GM12878 (cell line): Measurements from ENCODE around the gene PLXNA4. TPM values are rescaled to one million over a fixed set of nuclear protein-coding genes. Genes with fewer than 3 reads are reported as not detected.

Experiments
- ATAC-seq: fragments of 200-7000 bp; cut with Tn5 transposase; 3 replicates; pipeline ENCODE4 v1.9.1; 2020; ENCODE audit warnings: mild to moderate bottlenecking, moderate library complexity
- BruUV-seq: library from RNA; stranded (reverse); fragments of 400-500 nt; replicated peaks from 2 replicates; lab custom pipeline; 2021; lab: Mats Ljungman, UMichigan
- CTCF ChIA-PET: fragments of 300-600 bp; sonication (Branson Sonifier 250); formaldehyde crosslinking; extraction: SDS; loops from one replicate; lab custom pipeline; 2021; ENCODE audit warnings: inconsistent platforms; lab: Yijun Ruan, JAX
- POLR2A ChIA-PET: fragments of 350-600 bp; formaldehyde crosslinking; extraction: SDS; loops from one replicate; lab custom pipeline; 2021; ENCODE audit warnings: inconsistent platforms; lab: Charles Lee
- RAD21 ChIA-PET: fragments of 300-600 bp; sonication (Branson Sonifier 250); formaldehyde crosslinking; loops from one replicate; lab custom pipeline; 2023; ENCODE audit warnings: antibody characterized with exemption; ENCODE audit not compliant: unreplicated experiment; lab: Charles Lee
- SMC1A ChIA-PET: fragments of 300-600 bp; sonication (Branson Sonifier 250); formaldehyde crosslinking; loops from one replicate; lab custom pipeline; 2023; ENCODE audit not compliant: unreplicated experiment, uncharacterized antibody; lab: Charles Lee
- DNase-seq: peaks from one replicate; pipeline ENCODE4 v3.0.0-alpha.2; 2011; ENCODE audit warnings: low read depth, low spot score
- FAIRE-seq: peaks from 3 replicates; lab custom pipeline; 2011; peaks lifted over from hg19 to GRCh38; lab: Jason Lieb, UNC
- H2AFZ ChIP-seq: 2 replicates; pipeline ENCODE4 v1.6.0; 2011; ENCODE audit warnings: low read depth, low read length, control low read depth; ENCODE audit not compliant: control insufficient read depth
- H3K27ac ChIP-seq: 2 replicates; pipeline ENCODE4 v1.5.1; 2011; ENCODE audit warnings: control low read depth; ENCODE audit not compliant: control insufficient read depth, insufficient read depth
- H3K27me3 ChIP-seq, 2 experiments: replicated peaks in 1 of 2; 2 replicates each; pipeline versions ENCODE4 v1.6.0 to v1.6.1; 2011; ENCODE audit warnings: low read length in 1 of 2; ENCODE audit not compliant: control insufficient read depth in 2 of 2, insufficient read depth in 2 of 2
- H3K36me3 ChIP-seq, 2 experiments: 2 replicates each; pipeline ENCODE4 v1.5.1; 2011; ENCODE audit warnings: low read length in 1 of 2; ENCODE audit not compliant: control insufficient read depth in 2 of 2, insufficient read depth in 2 of 2
- H3K4me1 ChIP-seq: 2 replicates; pipeline ENCODE4 v1.6.1; 2011; ENCODE audit warnings: mild to moderate bottlenecking, low read length, moderate library complexity, mixed read lengths; ENCODE audit not compliant: control insufficient read depth, insufficient read depth
- H3K4me2 ChIP-seq: 2 replicates; pipeline ENCODE4 v1.6.0; 2011; ENCODE audit warnings: control low read depth; ENCODE audit not compliant: control insufficient read depth, insufficient read depth
- H3K4me3 ChIP-seq: fragments of 200-600 bp; sonication (generic); 2 replicates; pipeline ENCODE4 v1.5.1; 2016
- H3K79me2 ChIP-seq: 2 replicates; pipeline ENCODE4 v1.6.0; 2011; ENCODE audit warnings: low read length; ENCODE audit not compliant: control insufficient read depth, insufficient read depth
- H3K9ac ChIP-seq: 2 replicates; pipeline ENCODE4 v1.8.0; 2011; ENCODE audit warnings: low read length, control low read depth, mixed read lengths; ENCODE audit not compliant: control insufficient read depth, insufficient read depth
- H3K9me3 ChIP-seq: replicated peaks from 3 replicates; pipeline ENCODE4 v1.5.1; 2011; ENCODE audit warnings: mild to moderate bottlenecking, low read length; ENCODE audit not compliant: control insufficient read depth, insufficient read depth
- H4K20me1 ChIP-seq: 2 replicates; pipeline ENCODE4 v1.6.0; 2011; ENCODE audit not compliant: control insufficient read depth, insufficient read depth
- FOXK2 ChIP-seq: fragments of 450-650 bp; IDR thresholded peaks from 2 replicates; pipeline ENCODE4 v1.6.1; 2017; ENCODE audit warnings: mild to moderate bottlenecking, moderate library complexity
- KAT2A ChIP-seq: conservative IDR thresholded peaks from 2 replicates; pipeline ENCODE4 v1.6.1; 2011; ENCODE audit warnings: low read depth, low read length; ENCODE audit not compliant: control insufficient read depth
- MAX ChIP-seq: IDR thresholded peaks from 2 replicates; pipeline ENCODE4 v1.6.1; 2012; ENCODE audit warnings: low read depth, low read length, improper control_type of control experiment
- NKRF ChIP-seq: fragments of 450-650 bp; conservative IDR thresholded peaks from 2 replicates; pipeline ENCODE4 v1.6.1; 2017; ENCODE audit warnings: mild to moderate bottlenecking, moderate library complexity
- PML ChIP-seq: IDR thresholded peaks from 2 replicates; pipeline ENCODE4 v1.6.1; 2012; ENCODE audit warnings: low read length, inconsistent platforms
- SP1 ChIP-seq: IDR thresholded peaks from one replicate; pipeline ENCODE4 v1.6.1; 2011; ENCODE audit warnings: low read depth, low read length
- TCF7 ChIP-seq: IDR thresholded peaks from 2 replicates; pipeline ENCODE4 v1.6.1; 2014; ENCODE audit warnings: antibody characterized with exemption, borderline replicate concordance
- WRNIP1 ChIP-seq: IDR thresholded peaks from 2 replicates; pipeline ENCODE4 v1.6.1; 2011; ENCODE audit warnings: low read depth, low read length, improper control_type of control experiment, borderline replicate concordance
- ZNF274 ChIP-seq: IDR thresholded peaks from one replicate; pipeline ENCODE4 v1.8.0; 2011; ENCODE audit not compliant: insufficient read length, insufficient read depth
- WGBS: methylation state at CpG from one replicate; pipeline ENCODE4 v1.1.6; 2016; ENCODE audit warnings: low lambda C conversion rate; ENCODE audit not compliant: insufficient replicate concordance, insufficient coverage; ENCODE audit errors: missing lambda C conversion rate; 5-methylcytosine and 5-hydroxymethylcytosine counted together
- in situ Hi-C: fragments of 300-500 bp; cut with MboI; formaldehyde crosslinking; loops from 9 replicates; pipeline ENCODE4 v1.14.3; 2018; ENCODE audit warnings: mixed read lengths
- intact Hi-C: fragments of 100-400 bp; cut with micrococcal nuclease; formaldehyde crosslinking; loops from one replicate; pipeline ENCODE4 v1.14.2; 2022; ENCODE audit not compliant: unreplicated experiment
- polyA plus RNA-seq, 11 experiments: library from polyadenylated mRNA; depleted of rRNA in 4 of 11; unstranded in 6 of 11; stranded (reverse) in 5 of 11; fragments of >200 nt; fragmentation: Nextera tagmentation in 4 of 11; fragmentation: Illumina TruSeq in 1 of 11; extraction: Ambion mirVana in 4 of 11; extraction: Trizol in 1 of 11; gene quantifications; 1 replicate in 1 of 11; 2 replicates in 10 of 11; pipeline versions ENCODE4 v1.2.1 to v1.2.3, GENCODE V29; 2011 to 2016; ENCODE audit warnings: inconsistent platforms in 2 of 11, missing spikeins in 2 of 11, low read depth in 1 of 11
- total RNA-seq, 4 experiments: library from RNA; depleted of rRNA in 3 of 4; stranded (reverse); fragments of >200 nt in 3 of 4; fragmentation: Illumina TruSeq in 1 of 4; extraction: Trizol in 1 of 4; gene quantifications; 2 replicates each; pipeline versions ENCODE4 v1.2.1 to v1.2.3, GENCODE V29; 2013 to 2021
- TF ChIP-seq, protein P1 (sequence below): fragments of 450-650 bp; IDR thresholded peaks from 2 replicates; pipeline ENCODE4 v1.6.1; 2017; ENCODE audit warnings: mild to moderate bottlenecking, low read depth, inconsistent platforms; ENCODE audit not compliant: poor library complexity, severe bottlenecking
- TF ChIP-seq, protein P2 (sequence below): fragments of 450-650 bp; IDR thresholded peaks from 2 replicates; pipeline ENCODE4 v1.6.1; 2014; ENCODE audit warnings: mild to moderate bottlenecking
- TF ChIP-seq, protein P3 (sequence below): fragments of 450-650 bp; IDR thresholded peaks from 2 replicates; pipeline ENCODE4 v1.6.1; 2017; ENCODE audit warnings: low read depth, mild to moderate bottlenecking, moderate library complexity
- TF ChIP-seq, protein P4 (sequence below): fragments of 450-650 bp; IDR thresholded peaks from 2 replicates; pipeline ENCODE4 v1.6.1; 2016; ENCODE audit warnings: mild to moderate bottlenecking, moderate library complexity, borderline replicate concordance

The PLXNA4 gene
- total and polyA plus RNA-seq, 10 of the 15 experiments (the other 5 are each of a cell fraction or from before 2014, with no cell fraction given), result 0.03 TPM; not detected in 9

GRCh38 chr7:132514430-132514829 lies 61.8 kb downstream of the PLXNA4 start:
- FAIRE-seq (no peak), DNase-seq (no peak), ATAC-seq (no peak)
- POLR2A ChIA-PET, result no interaction called here
- Histone ChIP-seq H3K27ac (no peak overlapping the region), H3K36me3 (no peaks in the 10 kb centered on the region), H2AFZ (no peak overlapping the region), H3K79me2 (no peaks in the 10 kb centered on the region), H4K20me1 (no peaks in the 10 kb centered on the region), H3K27me3 (no peaks in the 10 kb centered on the region; a peak in 1 of 4 replicates), H3K4me3 (no peak overlapping the region), H3K9ac (no peak overlapping the region), H3K9me3 (no peaks in the 10 kb centered on the region), H3K4me2 (no peak overlapping the region), H3K4me1 (no peaks in the 10 kb centered on the region)
- RAD21 ChIA-PET, result no interaction called here
- in situ Hi-C loops, result no loop called here
- SMC1A ChIA-PET, result no interaction called here
- BruUV-seq, result no TSS peak
- CTCF ChIA-PET, result no interaction called here
- WGBS, result 0% methylated on average over 1 of the region's 1 CpG
- intact Hi-C loops, result no loop called here
- TF ChIP-seq, protein P1, sequence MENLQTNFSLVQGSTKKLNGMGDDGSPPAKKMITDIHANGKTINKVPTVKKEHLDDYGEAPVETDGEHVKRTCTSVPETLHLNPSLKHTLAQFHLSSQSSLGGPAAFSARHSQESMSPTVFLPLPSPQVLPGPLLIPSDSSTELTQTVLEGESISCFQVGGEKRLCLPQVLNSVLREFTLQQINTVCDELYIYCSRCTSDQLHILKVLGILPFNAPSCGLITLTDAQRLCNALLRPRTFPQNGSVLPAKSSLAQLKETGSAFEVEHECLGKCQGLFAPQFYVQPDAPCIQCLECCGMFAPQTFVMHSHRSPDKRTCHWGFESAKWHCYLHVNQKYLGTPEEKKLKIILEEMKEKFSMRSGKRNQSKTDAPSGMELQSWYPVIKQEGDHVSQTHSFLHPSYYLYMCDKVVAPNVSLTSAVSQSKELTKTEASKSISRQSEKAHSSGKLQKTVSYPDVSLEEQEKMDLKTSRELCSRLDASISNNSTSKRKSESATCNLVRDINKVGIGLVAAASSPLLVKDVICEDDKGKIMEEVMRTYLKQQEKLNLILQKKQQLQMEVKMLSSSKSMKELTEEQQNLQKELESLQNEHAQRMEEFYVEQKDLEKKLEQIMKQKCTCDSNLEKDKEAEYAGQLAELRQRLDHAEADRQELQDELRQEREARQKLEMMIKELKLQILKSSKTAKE, result no peak
- TF ChIP-seq NKRF (no peak), KAT2A (no peak), FOXK2 (no peak), TCF7 (no peak), PML (no peak), ZNF274 (no peak), MAX (no peak), WRNIP1 (no peak), SP1 (no peak)
- TF ChIP-seq, protein P2, sequence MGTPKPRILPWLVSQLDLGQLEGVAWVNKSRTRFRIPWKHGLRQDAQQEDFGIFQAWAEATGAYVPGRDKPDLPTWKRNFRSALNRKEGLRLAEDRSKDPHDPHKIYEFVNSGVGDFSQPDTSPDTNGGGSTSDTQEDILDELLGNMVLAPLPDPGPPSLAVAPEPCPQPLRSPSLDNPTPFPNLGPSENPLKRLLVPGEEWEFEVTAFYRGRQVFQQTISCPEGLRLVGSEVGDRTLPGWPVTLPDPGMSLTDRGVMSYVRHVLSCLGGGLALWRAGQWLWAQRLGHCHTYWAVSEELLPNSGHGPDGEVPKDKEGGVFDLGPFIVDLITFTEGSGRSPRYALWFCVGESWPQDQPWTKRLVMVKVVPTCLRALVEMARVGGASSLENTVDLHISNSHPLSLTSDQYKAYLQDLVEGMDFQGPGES, result no peak
- TF ChIP-seq, protein P3, sequence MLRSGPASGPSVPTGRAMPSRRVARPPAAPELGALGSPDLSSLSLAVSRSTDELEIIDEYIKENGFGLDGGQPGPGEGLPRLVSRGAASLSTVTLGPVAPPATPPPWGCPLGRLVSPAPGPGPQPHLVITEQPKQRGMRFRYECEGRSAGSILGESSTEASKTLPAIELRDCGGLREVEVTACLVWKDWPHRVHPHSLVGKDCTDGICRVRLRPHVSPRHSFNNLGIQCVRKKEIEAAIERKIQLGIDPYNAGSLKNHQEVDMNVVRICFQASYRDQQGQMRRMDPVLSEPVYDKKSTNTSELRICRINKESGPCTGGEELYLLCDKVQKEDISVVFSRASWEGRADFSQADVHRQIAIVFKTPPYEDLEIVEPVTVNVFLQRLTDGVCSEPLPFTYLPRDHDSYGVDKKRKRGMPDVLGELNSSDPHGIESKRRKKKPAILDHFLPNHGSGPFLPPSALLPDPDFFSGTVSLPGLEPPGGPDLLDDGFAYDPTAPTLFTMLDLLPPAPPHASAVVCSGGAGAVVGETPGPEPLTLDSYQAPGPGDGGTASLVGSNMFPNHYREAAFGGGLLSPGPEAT, result no peak
- TF ChIP-seq, protein P4, sequence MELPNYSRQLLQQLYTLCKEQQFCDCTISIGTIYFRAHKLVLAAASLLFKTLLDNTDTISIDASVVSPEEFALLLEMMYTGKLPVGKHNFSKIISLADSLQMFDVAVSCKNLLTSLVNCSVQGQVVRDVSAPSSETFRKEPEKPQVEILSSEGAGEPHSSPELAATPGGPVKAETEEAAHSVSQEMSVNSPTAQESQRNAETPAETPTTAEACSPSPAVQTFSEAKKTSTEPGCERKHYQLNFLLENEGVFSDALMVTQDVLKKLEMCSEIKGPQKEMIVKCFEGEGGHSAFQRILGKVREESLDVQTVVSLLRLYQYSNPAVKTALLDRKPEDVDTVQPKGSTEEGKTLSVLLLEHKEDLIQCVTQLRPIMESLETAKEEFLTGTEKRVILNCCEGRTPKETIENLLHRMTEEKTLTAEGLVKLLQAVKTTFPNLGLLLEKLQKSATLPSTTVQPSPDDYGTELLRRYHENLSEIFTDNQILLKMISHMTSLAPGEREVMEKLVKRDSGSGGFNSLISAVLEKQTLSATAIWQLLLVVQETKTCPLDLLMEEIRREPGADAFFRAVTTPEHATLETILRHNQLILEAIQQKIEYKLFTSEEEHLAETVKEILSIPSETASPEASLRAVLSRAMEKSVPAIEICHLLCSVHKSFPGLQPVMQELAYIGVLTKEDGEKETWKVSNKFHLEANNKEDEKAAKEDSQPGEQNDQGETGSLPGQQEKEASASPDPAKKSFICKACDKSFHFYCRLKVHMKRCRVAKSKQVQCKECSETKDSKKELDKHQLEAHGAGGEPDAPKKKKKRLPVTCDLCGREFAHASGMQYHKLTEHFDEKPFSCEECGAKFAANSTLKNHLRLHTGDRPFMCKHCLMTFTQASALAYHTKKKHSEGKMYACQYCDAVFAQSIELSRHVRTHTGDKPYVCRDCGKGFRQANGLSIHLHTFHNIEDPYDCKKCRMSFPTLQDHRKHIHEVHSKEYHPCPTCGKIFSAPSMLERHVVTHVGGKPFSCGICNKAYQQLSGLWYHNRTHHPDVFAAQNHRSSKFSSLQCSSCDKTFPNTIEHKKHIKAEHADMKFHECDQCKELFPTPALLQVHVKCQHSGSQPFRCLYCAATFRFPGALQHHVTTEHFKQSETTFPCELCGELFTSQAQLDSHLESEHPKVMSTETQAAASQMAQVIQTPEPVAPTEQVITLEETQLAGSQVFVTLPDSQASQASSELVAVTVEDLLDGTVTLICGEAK, result no peak
